ENCODE measurements around the gene EP300. TPM values are rescaled to one million over a fixed set of nuclear protein-coding genes. Genes with fewer than 3 reads are reported as not detected.

EP300 gene
- polyA plus RNA-seq, 1 donor from 2014 or later, result 13.9 TPM

GRCh38 chr22:41092847-41093411, 537 bp downstream of the EP300 start:
- Histone ChIP-seq H3K4me2 (ENCODE audit: low read length) (peak overlapping the region; percentile 66), H3K79me2 (replicated peaks; ENCODE audit: insufficient read depth, low read length) (peaks cover 56% of the 10 kb centered on the region), H3K9me3 (ENCODE audit: low read length) (no peaks in the 10 kb centered on the region), H3K36me3 (ENCODE audit: insufficient read depth, low read length) (no peaks in the 10 kb centered on the region), H3K4me3 (ENCODE audit: low read length) (peak overlapping the region; percentile 92), H3K27ac (ENCODE audit: low read length) (peak overlapping the region; percentile 98), H3F3A (ENCODE audit: insufficient read depth, low read length, poor library complexity, severe bottlenecking) (no peaks in the 10 kb centered on the region), H3K9me2 (ENCODE audit: insufficient read depth, low read length) (no peaks in the 10 kb centered on the region), H3K27me3 (ENCODE audit: insufficient read depth, low read depth, low read length) (no peaks in the 10 kb centered on the region), H4K20me1 (ENCODE audit: insufficient read depth) (peaks cover 34% of the 10 kb centered on the region), H3K9ac (ENCODE audit: low read length) (peak overlapping the region; percentile 99), H2AFZ (ENCODE audit: low read depth, low read length) (no peak overlapping the region)
- TF ChIP-seq SMC3 (conservative IDR thresholded peaks at IDR 0.05; ENCODE audit: poor library complexity) (no peak), EZH2 (IDR thresholded peaks at IDR 0.05; ENCODE audit: borderline replicate concordance, insufficient read depth, low read length, poor library complexity, severe bottlenecking) (no peak), EP300 (conservative IDR thresholded peaks at IDR 0.05; ENCODE audit: poor library complexity, severe bottlenecking) (no peak), RAD21 (conservative IDR thresholded peaks at IDR 0.05) (no peak), TAF1 (IDR thresholded peaks at IDR 0.05; ENCODE audit: low read depth) (no peak), MXI1 (conservative IDR thresholded peaks at IDR 0.05; ENCODE audit: poor library complexity, severe bottlenecking) (no peak), POLR2AphosphoS5 (IDR thresholded peaks at IDR 0.05) (no peak), REST (IDR thresholded peaks at IDR 0.05; ENCODE audit: borderline replicate concordance) (no peak)
- TF ChIP-seq, protein P1, sequence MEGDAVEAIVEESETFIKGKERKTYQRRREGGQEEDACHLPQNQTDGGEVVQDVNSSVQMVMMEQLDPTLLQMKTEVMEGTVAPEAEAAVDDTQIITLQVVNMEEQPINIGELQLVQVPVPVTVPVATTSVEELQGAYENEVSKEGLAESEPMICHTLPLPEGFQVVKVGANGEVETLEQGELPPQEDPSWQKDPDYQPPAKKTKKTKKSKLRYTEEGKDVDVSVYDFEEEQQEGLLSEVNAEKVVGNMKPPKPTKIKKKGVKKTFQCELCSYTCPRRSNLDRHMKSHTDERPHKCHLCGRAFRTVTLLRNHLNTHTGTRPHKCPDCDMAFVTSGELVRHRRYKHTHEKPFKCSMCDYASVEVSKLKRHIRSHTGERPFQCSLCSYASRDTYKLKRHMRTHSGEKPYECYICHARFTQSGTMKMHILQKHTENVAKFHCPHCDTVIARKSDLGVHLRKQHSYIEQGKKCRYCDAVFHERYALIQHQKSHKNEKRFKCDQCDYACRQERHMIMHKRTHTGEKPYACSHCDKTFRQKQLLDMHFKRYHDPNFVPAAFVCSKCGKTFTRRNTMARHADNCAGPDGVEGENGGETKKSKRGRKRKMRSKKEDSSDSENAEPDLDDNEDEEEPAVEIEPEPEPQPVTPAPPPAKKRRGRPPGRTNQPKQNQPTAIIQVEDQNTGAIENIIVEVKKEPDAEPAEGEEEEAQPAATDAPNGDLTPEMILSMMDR (IDR thresholded peaks at IDR 0.05; ENCODE audit: poor library complexity, severe bottlenecking), result no peak

DNA sequence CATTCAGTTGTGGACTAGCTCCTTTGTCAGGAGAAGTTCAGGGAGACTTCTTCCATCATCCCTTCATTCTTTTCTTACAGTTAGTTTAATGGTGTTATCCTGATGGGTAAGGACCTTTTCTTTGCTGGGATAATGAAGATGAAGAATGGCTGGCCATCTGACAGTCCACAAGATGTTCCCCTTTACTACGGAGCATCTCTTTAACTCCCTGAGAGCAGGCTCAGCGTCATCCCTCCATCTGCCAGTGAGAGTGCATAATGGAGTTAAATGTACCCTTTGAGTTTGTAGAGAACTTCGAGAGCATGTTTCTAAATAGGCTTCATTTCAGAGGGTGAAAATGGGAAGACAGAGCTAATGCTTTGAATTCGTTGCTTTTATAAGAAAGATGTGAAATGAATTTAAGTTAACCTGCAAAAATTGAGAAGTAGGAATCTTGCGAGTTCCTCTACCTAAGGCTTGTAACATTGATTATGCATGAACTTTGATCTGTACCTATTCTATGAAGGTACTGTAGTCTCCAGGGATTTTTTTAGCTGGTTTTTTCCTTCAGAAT, 1.7 kb downstream of the EP300 start:
- no peak overlapping the region for H3K27ac ChIP-seq (ENCODE audit: low read length)
- H3K4me3 ChIP-seq (ENCODE audit: low read length), result peak overlapping the region; percentile 92

More for the DNA sequence above, 1.7 kb downstream of the EP300 start:
- H3K36me3 ChIP-seq (ENCODE audit: insufficient read depth, low read length), result no peaks in the 10 kb centered on the region
- peak overlapping the region; percentile 66 for H3K4me2 ChIP-seq (ENCODE audit: low read length)
- no peak overlapping the region for H2AFZ ChIP-seq (ENCODE audit: low read depth, low read length)
- peaks cover 68% of the 10 kb centered on the region for H3K79me2 ChIP-seq (replicated peaks; ENCODE audit: insufficient read depth, low read length)
- H3F3A ChIP-seq (ENCODE audit: insufficient read depth, low read length, poor library complexity, severe bottlenecking), result no peaks in the 10 kb centered on the region
- H3K27me3 ChIP-seq (ENCODE audit: insufficient read depth, low read depth, low read length), result no peaks in the 10 kb centered on the region
- H4K20me1 ChIP-seq (ENCODE audit: insufficient read depth), result peaks cover 34% of the 10 kb centered on the region
- no peak for TF ChIP-seq TAF1 (IDR thresholded peaks at IDR 0.05; ENCODE audit: low read depth)
- TF ChIP-seq POLR2AphosphoS5 (IDR thresholded peaks at IDR 0.05), result no peak
- peak; percentile 50 for TF ChIP-seq MXI1 (conservative IDR thresholded peaks at IDR 0.05; ENCODE audit: poor library complexity, severe bottlenecking)
- no peak for TF ChIP-seq EZH2 (IDR thresholded peaks at IDR 0.05; ENCODE audit: borderline replicate concordance, insufficient read depth, low read length, poor library complexity, severe bottlenecking)
- no peaks in the 10 kb centered on the region for H3K9me3 ChIP-seq (ENCODE audit: low read length)
- peak overlapping the region; percentile 99 for H3K9ac ChIP-seq (ENCODE audit: low read length)
- no peaks in the 10 kb centered on the region for H3K9me2 ChIP-seq (ENCODE audit: insufficient read depth, low read length)
